Endothelial cell of umbilical vein (primary cell): Measurements from ENCODE around the gene GPAT3. TPM values are rescaled to one million over a fixed set of nuclear protein-coding genes. Genes with fewer than 3 reads are reported as not detected.
"Not testable (repeated sequence)": the region's sequence is repeated elsewhere in the genome, so short reads cannot be mapped to it uniquely, and the experiment has no call there.

ENCODE experiments used
- BruUV-seq: library from RNA; stranded (reverse); fragments of 400-500 nt; replicated peaks from 2 replicates; lab custom pipeline; 2021; lab: Mats Ljungman, UMichigan
- CTCF ChIA-PET: fragments of 300-600, 350-600 bp; sonication (Branson Sonifier 250); formaldehyde crosslinking; loops from one replicate; lab custom pipeline; 2021; ENCODE audit warnings: antibody characterized with exemption, inconsistent platforms; lab: Charles Lee
- POLR2A ChIA-PET: fragments of 300-600, 350-600 bp; sonication (Branson Sonifier 250); formaldehyde crosslinking; loops from one replicate; lab custom pipeline; 2021; ENCODE audit warnings: antibody characterized with exemption, inconsistent platforms; lab: Charles Lee
- DNase-seq: peaks from one replicate; pipeline ENCODE4 v3.0.0-alpha.2; 2011; ENCODE audit warnings: low read depth, low spot score
- FAIRE-seq: peaks from 2 replicates; lab custom pipeline; 2011; peaks lifted over from hg19 to GRCh38; lab: Jason Lieb, UNC
- H2AFZ ChIP-seq: 2 replicates; pipeline ENCODE4 v1.6.0; 2012; ENCODE audit warnings: low read depth, low read length, control low read depth, inconsistent platforms
- H3K27ac ChIP-seq: 2 replicates; pipeline ENCODE4 v1.5.1; 2011; ENCODE audit warnings: low read depth, mild to moderate bottlenecking, control low read depth, low read length, moderate library complexity; ENCODE audit not compliant: insufficient read depth
- H3K27me3 ChIP-seq, 2 experiments: 2 replicates each; pipeline versions ENCODE4 v1.6.0 to v1.6.1; 2011; ENCODE audit warnings: low read length in 2 of 2, mixed read lengths in 1 of 2; ENCODE audit not compliant: control insufficient read depth in 2 of 2, insufficient read depth in 2 of 2
- H3K36me3 ChIP-seq, 2 experiments: 2 replicates in 1 of 2; 3 replicates in 1 of 2; pipeline ENCODE4 v1.5.1; 2011; ENCODE audit warnings: low read length in 2 of 2, mild to moderate bottlenecking in 1 of 2, moderate library complexity in 1 of 2; ENCODE audit not compliant: control insufficient read depth in 2 of 2, insufficient read depth in 2 of 2; ENCODE audit errors: extremely low read depth in 1 of 2
- H3K4me1 ChIP-seq: 3 replicates; pipeline ENCODE4 v1.5.1; 2011; ENCODE audit warnings: mild to moderate bottlenecking, low read length; ENCODE audit not compliant: control insufficient read depth, insufficient read depth; ENCODE audit errors: extremely low read depth
- H3K4me2 ChIP-seq: 2 replicates; pipeline ENCODE4 v1.6.1; 2011; ENCODE audit warnings: low read length, control low read depth, mixed read lengths; ENCODE audit not compliant: insufficient read depth
- H3K4me3 ChIP-seq, 3 experiments: fragments of 200-600 bp in 1 of 3; sonication (generic), shearing (Covaris generic) in 1 of 3; replicated peaks in 1 of 3; 2 replicates each; pipeline ENCODE4 v1.5.1; 2011 to 2016; ENCODE audit warnings: control low read depth in 3 of 3, low read length in 3 of 3, mild to moderate bottlenecking in 2 of 3, inconsistent platforms in 1 of 3, low read depth in 1 of 3, moderate library complexity in 1 of 3; ENCODE audit not compliant: insufficient read depth in 1 of 3
- H3K79me2 ChIP-seq: 2 replicates; pipeline ENCODE4 v1.6.0; 2012; ENCODE audit warnings: low read length, inconsistent platforms; ENCODE audit not compliant: control insufficient read depth, insufficient read depth
- H3K9ac ChIP-seq: replicated peaks from 2 replicates; pipeline ENCODE3; 2011; ENCODE audit warnings: low read length, control low read depth; ENCODE audit not compliant: insufficient read depth; ENCODE audit errors: extremely low read depth
- H3K9me1 ChIP-seq: replicated peaks from 3 replicates; pipeline ENCODE4 v1.6.0; 2011; ENCODE audit warnings: mild to moderate bottlenecking, low read length; ENCODE audit not compliant: control insufficient read depth, insufficient read depth; ENCODE audit errors: extremely low read depth
- H3K9me3 ChIP-seq: replicated peaks from 2 replicates; pipeline ENCODE4 v1.5.1; 2012; ENCODE audit warnings: low read length, inconsistent platforms; ENCODE audit not compliant: control insufficient read depth, insufficient read depth
- H4K20me1 ChIP-seq: replicated peaks from 2 replicates; pipeline ENCODE3; 2011; ENCODE audit warnings: mild to moderate bottlenecking, low read length; ENCODE audit not compliant: control insufficient read depth, insufficient read depth; ENCODE audit errors: extremely low read depth
- CTCF ChIP-seq, 2 donors: IDR thresholded peaks; 1 replicate in 1 of 2; 2 replicates in 1 of 2; pipeline ENCODE4 v1.5.1; 2011; ENCODE audit warnings: low read length in 2 of 2, mild to moderate bottlenecking in 2 of 2, moderate library complexity in 2 of 2, control low read depth in 1 of 2, inconsistent platforms in 1 of 2, low read depth in 1 of 2; ENCODE audit not compliant: insufficient read depth in 1 of 2; ENCODE audit errors: extremely low read depth in 1 of 2
- MYC ChIP-seq: IDR thresholded peaks from one replicate; pipeline ENCODE4 v1.6.1; 2011; ENCODE audit warnings: mild to moderate bottlenecking, low read depth, low read length
- POLR2AphosphoS5 ChIP-seq: IDR thresholded peaks from 2 replicates; pipeline ENCODE4 v1.6.1; 2012; ENCODE audit warnings: low read depth, mild to moderate bottlenecking, control low read depth, low read length, moderate library complexity; ENCODE audit not compliant: insufficient read depth
- dilution Hi-C: fragments of 300-500 bp; cut with MboI; formaldehyde crosslinking; loops from one replicate; pipeline ENCODE4 v1.15.0; 2019; ENCODE audit warnings: low sequenced_read_pairs; ENCODE audit not compliant: extremely low pct_ligation_motif_present
- intact Hi-C: fragments of 100-400 bp; cut with micrococcal nuclease; formaldehyde crosslinking; loops from one replicate; pipeline ENCODE4 v1.10.0; 2022
- polyA plus RNA-seq, 4 experiments: library from polyadenylated mRNA; depleted of rRNA in 3 of 4; stranded (reverse) in 3 of 4; unstranded in 1 of 4; fragments of >200 nt; gene quantifications; 2 replicates each; pipeline versions ENCODE4 v1.2.1 to v1.2.3, GENCODE V29; 2011 to 2012; ENCODE audit warnings: missing spikeins in 1 of 4
- total RNA-seq: library from RNA; stranded (reverse); gene quantifications from 2 replicates; pipeline ENCODE4 v1.2.3, GENCODE V29; 2021

The GPAT3 gene
- total and polyA plus RNA-seq, 2 donors (not counting 3 experiments of a cell fraction or from before 2014, with no cell fraction given) = 0.36 to 2.1 TPM

- no peaks in the 10 kb centered on the region for H3K9me3 ChIP-seq
- POLR2A ChIA-PET = interaction anchor here (0.6 kb wide), 1 partner anchor 38 kb away, joined by 3 read pairs; no protein-coding TSS in a partner anchor
- no peaks in the 10 kb centered on the region for H3K36me3 ChIP-seq
- intact Hi-C loops (no loop called here), dilution Hi-C loops (no loop called here)
- DNase-seq = no peak
- TF ChIP-seq CTCF (IDR thresholded peaks at IDR 0.05; ENCODE audit: extremely low read depth in 1 of 2, insufficient read depth in 1 of 2, low read depth in 1 of 2, low read length in 2 of 2) (no peak), MYC (no peak), POLR2AphosphoS5 (no peak)
- FAIRE-seq = no peak
- no peaks in the 10 kb centered on the region for H3K4me1 ChIP-seq
- CTCF ChIA-PET = interaction anchor here (1.2 kb wide), 1 partner anchor 57 kb away, joined by 4 read pairs; no protein-coding TSS in a partner anchor
- H2AFZ ChIP-seq = no peak overlapping the region
- H3K4me2 ChIP-seq = no peak overlapping the region
- no peak overlapping the region for H3K9ac ChIP-seq
- no peaks in the 10 kb centered on the region for H3K9me1 ChIP-seq
- H3K27me3 ChIP-seq = no peaks in the 10 kb centered on the region
- no TSS peak for BruUV-seq
- H3K79me2 ChIP-seq = no peaks in the 10 kb centered on the region
- H4K20me1 ChIP-seq = no peaks in the 10 kb centered on the region
- H3K27ac ChIP-seq = no peak overlapping the region
- H3K4me3 ChIP-seq = no peak overlapping the region
These were observed 38.3 kb downstream of the GPAT3 start for GRCh38 chr4:83574247-83574646.

DNA sequence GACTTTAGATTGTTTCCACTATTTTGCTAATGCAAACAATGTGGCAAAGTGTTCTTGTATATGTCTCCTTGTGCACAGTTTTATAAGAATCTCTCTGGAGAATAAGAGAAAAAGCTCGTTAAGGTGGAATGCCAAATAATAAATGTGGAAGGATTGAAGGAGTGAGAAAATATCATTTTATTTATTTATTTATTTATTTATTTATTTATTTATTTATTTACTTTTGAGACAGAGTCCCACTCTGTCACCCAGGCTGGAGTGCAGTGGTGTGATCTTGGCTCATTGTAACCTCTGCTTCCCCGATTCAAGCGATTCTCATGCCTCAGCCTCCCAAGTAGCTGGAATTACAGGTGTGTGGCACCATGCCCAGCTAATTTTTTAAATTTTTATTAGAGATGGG is 40.3 kb downstream of the GPAT3 start:
- H3K4me3 ChIP-seq, intact Hi-C loops, H2AFZ ChIP-seq, H3K4me1 ChIP-seq, dilution Hi-C loops, H4K20me1 ChIP-seq, H3K79me2 ChIP-seq, H3K27me3 ChIP-seq, H3K4me2 ChIP-seq, H3K27ac ChIP-seq, DNase-seq, POLR2A ChIA-PET, FAIRE-seq, H3K9ac ChIP-seq, H3K36me3 ChIP-seq, H3K9me3 ChIP-seq, H3K9me1 ChIP-seq, BruUV-seq: not testable (repeated sequence)
- CTCF ChIA-PET = interaction anchor here (0.6 to 1.2 kb wide), 2 partner anchors 22 to 573 kb away, joined by 3 read pairs; no protein-coding TSS in a partner anchor
